Measurements from ENCODE around the gene CFAP61. TPM values are rescaled to one million over a fixed set of nuclear protein-coding genes. Genes with fewer than 3 reads are reported as not detected.
"Not testable (repeated sequence)": the region's sequence is repeated elsewhere in the genome, so short reads cannot be mapped to it uniquely, and the experiment has no call there.

Gene CFAP61
- total RNA-seq, 2 experiments from 2014 or later = not detected

DNA sequence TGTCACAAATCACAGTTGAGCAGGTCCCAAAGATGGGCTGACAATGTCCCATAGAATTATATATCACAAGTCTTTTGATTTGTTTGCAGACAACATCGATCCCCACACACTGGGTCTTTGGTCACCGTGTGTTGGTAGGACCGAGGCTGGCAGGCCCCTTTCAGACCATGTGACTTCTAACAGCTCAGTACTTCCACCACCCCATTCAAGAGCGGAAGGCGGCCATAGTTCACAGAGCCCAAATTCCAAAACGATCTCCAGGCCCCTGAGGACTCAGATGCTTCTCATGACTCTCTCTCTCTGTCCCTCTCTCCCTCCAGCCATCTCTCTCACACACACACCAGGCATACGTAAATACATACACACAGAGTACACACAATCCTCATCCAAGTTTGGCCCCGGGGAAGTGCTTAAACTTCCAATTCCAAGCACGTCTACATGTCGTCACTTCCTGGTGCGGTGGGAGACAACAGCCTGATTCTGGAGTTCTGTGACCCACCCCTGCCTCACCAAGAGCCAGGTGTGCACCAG lies 159.7 kb downstream of the CFAP61 start:
- Mint-ChIP-seq H3K27ac (no peak overlapping the region), H3K36me3 (ENCODE audit: low read depth) (no peaks in the 10 kb centered on the region), H3K4me1 (no peaks in the 10 kb centered on the region), H3K4me3 (no peak overlapping the region), H3K9me3 (no peaks in the 10 kb centered on the region), H3K27me3 (peaks cover 8% of the 10 kb centered on the region)
- CTCF ChIA-PET = no interaction called here
- no peak for DNase-seq
- POLR2A ChIA-PET = no interaction called here

DNA sequence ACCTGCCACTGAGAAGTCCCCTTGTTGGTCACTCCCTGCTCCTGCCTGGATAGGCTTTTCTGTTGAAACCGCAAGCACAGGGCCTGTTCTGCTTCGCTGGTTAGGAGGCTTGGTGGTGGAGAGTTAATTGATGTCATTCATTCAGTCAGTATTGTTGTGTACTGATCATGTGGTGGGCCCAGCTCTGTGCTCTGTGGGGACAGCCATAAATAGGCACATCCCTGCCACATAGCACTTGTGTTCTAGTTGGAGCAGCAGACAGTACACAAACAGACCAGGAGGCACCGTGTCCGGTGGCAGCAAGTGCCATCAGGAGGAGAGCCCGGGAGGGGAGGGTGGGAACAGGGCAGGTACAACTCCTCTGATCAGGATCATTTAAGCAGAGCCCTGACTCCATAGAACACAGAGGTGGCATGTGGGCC lies 160.4 kb downstream of the CFAP61 start:
- H3K27ac Mint-ChIP-seq = no peak overlapping the region
- H3K36me3 Mint-ChIP-seq (ENCODE audit: low read depth) = no peaks in the 10 kb centered on the region
- ChIA-PET CTCF (no interaction called here), POLR2A (no interaction called here)
- H3K4me1 Mint-ChIP-seq = no peaks in the 10 kb centered on the region
- peaks cover 8% of the 10 kb centered on the region for H3K27me3 Mint-ChIP-seq
- no peak for DNase-seq
- no peak overlapping the region for H3K4me3 Mint-ChIP-seq
- H3K9me3 Mint-ChIP-seq = no peaks in the 10 kb centered on the region

DNA sequence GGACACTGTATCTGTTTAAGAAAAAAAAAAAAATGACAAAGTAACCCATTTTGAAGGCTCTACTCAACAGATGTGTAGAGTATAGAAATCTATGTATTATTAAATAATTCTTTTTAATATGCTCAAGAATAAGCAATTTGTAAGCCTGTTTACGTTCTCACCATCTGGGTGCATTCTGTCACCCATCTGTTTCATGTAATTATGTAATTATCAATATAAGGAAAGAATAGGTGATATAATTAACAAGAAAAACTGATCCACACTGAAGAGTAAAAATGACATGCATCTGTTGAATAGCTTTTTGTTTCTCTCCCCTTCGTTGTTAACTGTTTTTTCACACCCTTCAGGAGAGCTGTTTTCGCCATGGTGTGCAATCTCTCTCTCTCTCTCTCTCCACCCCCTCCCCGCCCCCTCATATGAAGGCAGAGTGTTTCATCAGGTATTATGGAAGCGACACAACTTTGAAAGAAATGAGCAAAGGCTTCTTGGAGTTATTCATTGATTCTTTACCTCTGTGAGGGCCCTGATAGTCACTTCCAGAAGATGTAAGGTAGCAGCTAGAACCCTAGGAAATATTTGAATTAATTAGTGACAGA lies 161.3 kb downstream of the CFAP61 start:
- no peaks in the 10 kb centered on the region for H3K4me1 Mint-ChIP-seq
- H3K4me3 Mint-ChIP-seq = no peak overlapping the region
- no peaks in the 10 kb centered on the region for H3K9me3 Mint-ChIP-seq
- DNase-seq = no peak
- H3K27me3 Mint-ChIP-seq = peaks cover 6% of the 10 kb centered on the region
- H3K36me3 Mint-ChIP-seq (ENCODE audit: low read depth) = no peaks in the 10 kb centered on the region
- H3K27ac Mint-ChIP-seq = no peak overlapping the region
- ChIA-PET CTCF (interaction anchor here (0.7 kb wide), 1 partner anchor 1427 kb away, joined by 3 read pairs; no protein-coding TSS in a partner anchor), POLR2A (no interaction called here)

DNA sequence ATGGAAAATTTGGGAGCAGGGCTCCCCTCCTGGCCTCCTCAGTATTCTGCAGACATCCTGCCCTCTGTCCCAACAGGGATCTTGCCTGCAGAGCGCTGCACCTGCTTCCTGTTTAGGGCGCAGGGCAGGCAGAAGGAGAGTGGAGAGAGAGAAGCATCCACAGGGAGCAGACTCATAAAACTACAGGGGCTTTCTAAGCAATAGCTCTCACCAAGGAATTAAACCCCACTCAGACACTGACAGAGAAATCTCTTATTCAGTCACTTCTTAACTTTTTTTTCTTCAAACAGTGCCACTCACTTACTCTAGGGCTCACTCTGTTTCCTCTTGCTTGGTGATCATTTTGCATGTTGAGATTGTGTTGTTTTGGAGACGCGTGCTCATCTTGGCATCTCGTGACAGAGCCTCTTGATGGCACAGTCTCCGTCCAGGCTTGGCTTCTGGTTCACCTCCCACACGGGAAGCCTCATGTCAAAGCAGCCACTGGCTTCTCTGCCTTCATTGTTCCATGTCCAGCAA lies 162.5 kb downstream of the CFAP61 start:
- ChIA-PET CTCF (no interaction called here), POLR2A (no interaction called here)
- no peaks in the 10 kb centered on the region for H3K9me3 Mint-ChIP-seq
- peaks cover 6% of the 10 kb centered on the region for H3K27me3 Mint-ChIP-seq
- no peaks in the 10 kb centered on the region for H3K4me1 Mint-ChIP-seq
- no peak for DNase-seq
- no peaks in the 10 kb centered on the region for H3K36me3 Mint-ChIP-seq (ENCODE audit: low read depth)
- H3K27ac Mint-ChIP-seq = no peak overlapping the region
- no peak overlapping the region for H3K4me3 Mint-ChIP-seq

DNA sequence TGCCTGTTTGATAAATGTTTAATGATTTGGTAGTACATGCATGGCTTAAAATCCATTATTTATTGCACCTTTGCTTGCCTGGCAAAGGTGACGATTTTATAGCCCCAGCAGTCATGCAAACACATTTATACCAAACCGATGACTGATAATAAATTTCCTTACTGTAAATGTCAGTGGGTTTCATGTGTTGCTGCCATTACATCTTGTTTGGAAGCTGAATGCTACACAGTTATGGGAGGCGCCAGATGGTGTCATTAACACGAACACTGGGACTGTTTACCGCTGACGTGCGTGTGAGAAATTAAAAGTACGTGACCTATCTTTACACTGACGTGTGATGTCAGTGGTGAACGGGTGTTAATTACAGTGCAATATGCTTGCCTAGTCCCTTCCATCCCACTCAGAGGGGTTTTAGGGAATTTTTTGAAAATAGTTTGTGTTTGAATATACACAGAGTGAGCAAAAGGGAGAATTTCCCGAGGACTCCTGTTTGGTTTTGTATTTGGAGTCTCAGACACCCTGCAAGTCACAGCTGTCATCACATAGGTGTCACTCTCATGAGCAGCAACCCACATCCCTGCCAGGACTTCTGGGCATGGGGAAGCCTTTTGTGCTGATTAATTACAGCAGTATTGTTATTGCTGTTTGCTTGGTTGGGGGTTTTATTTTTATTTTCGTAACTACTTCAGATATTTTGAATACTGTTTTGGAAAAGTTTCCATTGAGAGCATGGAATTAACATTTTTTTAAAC lies 163.8 kb downstream of the CFAP61 start:
- H3K4me1 Mint-ChIP-seq = no peaks in the 10 kb centered on the region
- H3K36me3 Mint-ChIP-seq (ENCODE audit: low read depth) = no peaks in the 10 kb centered on the region
- CTCF ChIA-PET = no interaction called here
- H3K27me3 Mint-ChIP-seq = peaks cover 6% of the 10 kb centered on the region
- POLR2A ChIA-PET = no interaction called here
- no peak overlapping the region for H3K4me3 Mint-ChIP-seq
- DNase-seq = no peak
- H3K27ac Mint-ChIP-seq = no peak overlapping the region
- no peaks in the 10 kb centered on the region for H3K9me3 Mint-ChIP-seq

DNA sequence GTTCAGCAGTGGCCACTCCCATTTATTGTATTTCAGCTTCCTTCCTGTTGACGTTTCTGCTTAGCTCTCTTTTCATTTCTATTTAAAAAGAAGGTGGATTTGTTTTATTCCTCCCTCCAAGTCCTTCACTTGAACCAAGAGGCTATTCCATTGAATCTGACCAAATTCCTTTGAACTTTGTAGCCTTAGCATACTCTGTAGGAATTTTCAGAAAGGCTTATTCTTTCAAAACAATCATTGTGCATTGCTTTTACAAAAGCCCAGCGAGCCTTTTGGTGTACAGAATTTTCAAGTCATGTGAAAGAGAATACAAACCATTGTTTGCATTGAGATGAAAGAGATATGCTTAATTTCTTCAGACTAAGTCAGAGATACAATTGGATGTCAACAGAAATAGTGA lies 164.6 kb downstream of the CFAP61 start:
- no peaks in the 10 kb centered on the region for H3K9me3 Mint-ChIP-seq
- peaks cover 6% of the 10 kb centered on the region for H3K27me3 Mint-ChIP-seq
- DNase-seq = no peak
- H3K27ac Mint-ChIP-seq = no peak overlapping the region
- H3K4me1 Mint-ChIP-seq = no peaks in the 10 kb centered on the region
- H3K36me3 Mint-ChIP-seq (ENCODE audit: low read depth) = no peaks in the 10 kb centered on the region
- ChIA-PET POLR2A (no interaction called here), CTCF (no interaction called here)
- H3K4me3 Mint-ChIP-seq = no peak overlapping the region

DNA sequence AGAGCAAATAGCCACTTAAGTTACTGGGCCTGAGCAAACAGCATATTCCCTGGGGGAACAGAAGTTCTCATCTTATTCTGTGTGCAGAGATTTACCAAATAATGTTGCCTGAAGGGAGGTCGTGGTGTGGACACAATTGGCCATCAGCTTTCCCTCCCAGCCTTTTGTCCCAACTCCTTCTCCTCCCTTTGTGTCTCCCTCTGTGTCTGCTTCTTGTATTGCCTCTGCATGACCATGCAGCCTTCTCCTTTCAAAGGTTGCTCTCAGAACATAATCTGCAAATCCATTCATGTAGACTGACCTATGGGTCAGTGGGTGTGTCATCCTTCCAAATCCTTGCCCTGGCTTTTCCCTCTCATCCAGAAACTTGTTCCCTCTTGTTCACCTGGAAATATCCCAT lies 165.3 kb downstream of the CFAP61 start:
- CTCF ChIA-PET = no interaction called here
- no peak overlapping the region for H3K4me3 Mint-ChIP-seq
- no peaks in the 10 kb centered on the region for H3K9me3 Mint-ChIP-seq
- DNase-seq = no peak
- no peaks in the 10 kb centered on the region for H3K36me3 Mint-ChIP-seq (ENCODE audit: low read depth)
- H3K27ac Mint-ChIP-seq = no peak overlapping the region
- peaks cover 6% of the 10 kb centered on the region for H3K27me3 Mint-ChIP-seq
- POLR2A ChIA-PET = no interaction called here
- H3K4me1 Mint-ChIP-seq = no peaks in the 10 kb centered on the region

DNA sequence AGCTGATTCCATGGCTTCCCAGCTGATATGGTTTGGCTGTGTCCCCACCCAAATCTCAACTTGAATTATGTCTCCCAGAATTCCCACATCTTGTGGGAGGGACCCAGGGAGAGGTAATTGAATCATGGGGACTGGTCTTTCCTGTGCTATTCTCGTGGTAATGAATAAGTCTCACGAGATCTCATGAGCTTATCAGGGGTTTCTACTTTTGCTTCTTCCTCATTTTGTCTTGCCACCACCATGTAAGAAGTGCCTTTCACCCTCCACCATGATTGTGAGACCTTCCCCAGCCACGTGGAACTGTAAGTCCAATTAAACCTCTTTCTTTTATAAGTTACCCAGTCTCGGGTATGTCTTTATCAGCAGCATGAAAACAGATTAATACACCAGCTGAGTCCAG lies 165.8 kb downstream of the CFAP61 start:
- H3K4me1 Mint-ChIP-seq; H3K36me3 Mint-ChIP-seq (ENCODE audit: low read depth); H3K27me3 Mint-ChIP-seq; H3K4me3 Mint-ChIP-seq; CTCF ChIA-PET; H3K27ac Mint-ChIP-seq; POLR2A ChIA-PET; H3K9me3 Mint-ChIP-seq; DNase-seq: not testable (repeated sequence)

DNA sequence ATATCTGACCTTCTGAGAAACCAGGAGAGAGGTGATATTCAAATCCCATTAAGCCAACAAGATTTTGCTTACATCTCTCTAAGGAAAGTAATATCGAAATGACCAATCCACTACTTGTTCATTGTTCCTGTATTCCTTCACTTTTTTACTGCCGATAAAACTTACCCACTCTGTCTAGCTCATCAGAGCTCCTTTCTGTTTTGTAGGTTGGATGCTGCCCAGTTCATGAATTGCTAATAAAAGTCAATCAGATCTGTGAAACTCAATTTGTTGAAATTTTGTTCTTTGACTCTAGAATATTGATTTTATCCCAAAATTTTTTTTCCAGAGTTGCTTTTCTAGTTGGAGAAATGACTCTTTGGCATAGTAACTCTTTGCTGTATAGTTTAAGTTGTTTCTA lies 166.7 kb downstream of the CFAP61 start:
- H3K4me1 Mint-ChIP-seq = no peaks in the 10 kb centered on the region
- peaks cover 7% of the 10 kb centered on the region for H3K27me3 Mint-ChIP-seq
- DNase-seq = no peak
- ChIA-PET POLR2A (no interaction called here), CTCF (no interaction called here)
- no peaks in the 10 kb centered on the region for H3K9me3 Mint-ChIP-seq
- H3K36me3 Mint-ChIP-seq (ENCODE audit: low read depth) = no peaks in the 10 kb centered on the region
- no peak overlapping the region for H3K4me3 Mint-ChIP-seq
- no peak overlapping the region for H3K27ac Mint-ChIP-seq

DNA sequence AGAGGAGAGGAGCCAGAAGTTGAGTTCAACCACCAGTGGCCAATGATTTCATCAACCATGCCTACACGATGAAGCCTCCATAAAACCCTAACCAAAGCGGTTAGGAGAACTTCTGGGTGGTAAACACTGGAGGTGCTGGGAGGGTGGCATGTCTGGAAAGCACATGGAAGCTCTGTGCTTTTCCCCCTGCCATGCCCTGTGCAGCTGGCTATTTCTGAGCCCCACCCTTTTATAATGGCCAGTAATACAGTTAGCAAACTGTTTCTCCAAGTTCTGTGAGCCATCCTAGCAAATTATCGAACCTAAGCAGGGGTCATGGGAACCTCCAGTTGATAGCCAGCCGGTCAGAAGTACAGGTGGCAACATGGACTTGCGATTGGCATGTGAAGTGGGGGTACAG lies 167.8 kb downstream of the CFAP61 start:
- no peaks in the 10 kb centered on the region for H3K4me1 Mint-ChIP-seq

DNA sequence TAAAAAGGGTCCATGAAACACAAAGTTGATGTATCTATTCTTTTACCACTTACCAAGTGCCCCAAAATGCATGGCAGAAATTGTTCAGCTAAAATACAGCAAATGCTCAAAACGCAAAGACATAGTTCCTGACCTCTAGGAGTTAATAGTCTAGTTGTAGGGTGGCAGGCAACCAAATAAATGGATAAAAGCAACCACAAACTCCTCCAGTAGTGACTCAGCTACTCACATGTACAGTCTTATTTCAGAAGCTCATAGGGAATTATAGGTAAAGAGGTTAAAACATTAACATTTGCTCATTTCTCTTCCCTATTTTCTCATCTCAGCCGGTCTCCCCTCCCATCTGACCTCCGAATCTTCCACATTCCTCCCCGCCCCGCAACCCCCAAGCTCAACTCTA lies 171.6 kb downstream of the CFAP61 start:
- Mint-ChIP-seq H3K9me3 (no peaks in the 10 kb centered on the region), H3K4me1 (no peaks in the 10 kb centered on the region)
- CTCF ChIA-PET = interaction anchor here (1.5 kb wide), 1 partner anchor 13 kb away, joined by 3 read pairs; no protein-coding TSS in a partner anchor

More for the DNA sequence above, 167.8 kb downstream of the CFAP61 start:
- H3K27ac Mint-ChIP-seq = no peak overlapping the region
- no peak overlapping the region for H3K4me3 Mint-ChIP-seq
- CTCF ChIA-PET = no interaction called here
- H3K9me3 Mint-ChIP-seq = no peaks in the 10 kb centered on the region
- H3K36me3 Mint-ChIP-seq (ENCODE audit: low read depth) = no peaks in the 10 kb centered on the region
- DNase-seq = no peak
- POLR2A ChIA-PET = no interaction called here
- peaks cover 6% of the 10 kb centered on the region for H3K27me3 Mint-ChIP-seq

DNA sequence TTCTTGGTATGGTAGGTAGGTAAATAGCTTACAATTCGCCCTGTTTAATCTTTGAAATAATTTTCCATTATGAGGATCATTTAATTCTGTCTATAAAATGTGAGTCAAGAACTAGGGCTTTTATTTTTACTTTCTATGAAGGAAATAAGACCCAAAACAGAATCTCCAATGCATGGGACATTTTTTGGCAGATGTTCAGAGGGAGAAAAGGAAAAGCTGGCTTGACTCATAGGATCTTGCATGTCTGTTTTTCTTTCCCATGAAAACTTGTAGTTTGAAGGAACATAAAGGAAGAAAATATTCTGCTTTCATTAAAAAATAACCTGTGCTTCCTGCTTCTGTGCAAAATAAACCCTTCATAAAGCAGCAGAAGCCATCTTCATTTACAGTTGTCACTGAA lies 172.5 kb downstream of the CFAP61 start:
- no peak for DNase-seq
- no peak overlapping the region for H3K4me3 Mint-ChIP-seq
- H3K9me3 Mint-ChIP-seq = no peaks in the 10 kb centered on the region
- no peaks in the 10 kb centered on the region for H3K4me1 Mint-ChIP-seq
- no peaks in the 10 kb centered on the region for H3K36me3 Mint-ChIP-seq (ENCODE audit: low read depth)
- H3K27me3 Mint-ChIP-seq = peaks cover 4% of the 10 kb centered on the region
- ChIA-PET POLR2A (no interaction called here), CTCF (interaction anchor here (1.5 kb wide), 1 partner anchor 12 kb away, joined by 3 read pairs; no protein-coding TSS in a partner anchor)
- no peak overlapping the region for H3K27ac Mint-ChIP-seq

More for the DNA sequence above, 171.6 kb downstream of the CFAP61 start:
- POLR2A ChIA-PET = no interaction called here
- H3K27me3 Mint-ChIP-seq = peaks cover 4% of the 10 kb centered on the region
- no peaks in the 10 kb centered on the region for H3K36me3 Mint-ChIP-seq (ENCODE audit: low read depth)
- no peak for DNase-seq
- H3K4me3 Mint-ChIP-seq = no peak overlapping the region
- H3K27ac Mint-ChIP-seq = no peak overlapping the region

DNA sequence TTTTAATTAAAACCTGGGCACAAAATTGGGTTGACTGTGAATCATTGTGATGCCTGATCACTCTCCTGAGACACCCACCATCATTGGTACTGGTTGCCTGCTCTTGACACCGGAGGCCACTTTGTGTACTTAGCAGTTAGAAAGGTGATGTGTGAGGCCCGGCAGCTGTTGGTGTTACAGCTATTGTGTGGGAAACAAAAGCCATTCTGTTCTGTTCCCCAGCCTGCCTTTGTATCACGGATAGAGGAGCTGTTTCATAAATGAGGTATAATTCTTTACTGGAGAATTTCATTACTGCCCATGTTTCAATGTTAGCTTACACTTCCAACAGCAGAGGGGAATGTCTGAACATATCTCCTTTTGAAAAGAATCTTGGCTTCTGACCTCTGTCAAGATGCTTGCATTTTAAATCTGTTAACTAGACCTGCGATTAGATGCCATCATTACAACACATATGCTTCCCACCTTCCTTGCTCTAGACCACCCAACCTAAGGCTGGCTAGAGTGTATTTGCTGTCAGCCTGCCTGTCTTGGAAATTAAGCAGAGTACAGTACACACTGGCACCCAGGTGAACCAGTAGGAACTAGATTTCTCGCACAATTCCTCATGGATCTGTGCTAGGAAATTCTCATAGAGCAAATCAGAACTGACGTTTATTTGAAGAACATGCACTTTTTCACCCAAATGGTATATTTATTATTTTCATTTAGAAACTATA lies 173.2 kb downstream of the CFAP61 start:
- H3K9me3 Mint-ChIP-seq = no peaks in the 10 kb centered on the region
- POLR2A ChIA-PET = no interaction called here
- CTCF ChIA-PET = interaction anchor here (1.5 kb wide), 1 partner anchor 12 kb away, joined by 3 read pairs; no protein-coding TSS in a partner anchor

More for the DNA sequence above, 173.2 kb downstream of the CFAP61 start:
- Mint-ChIP-seq H3K27me3 (peaks cover 4% of the 10 kb centered on the region), H3K36me3 (ENCODE audit: low read depth) (no peaks in the 10 kb centered on the region), H3K27ac (no peak overlapping the region), H3K4me1 (no peaks in the 10 kb centered on the region), H3K4me3 (no peak overlapping the region)
- DNase-seq = no peak

All from activated CD4-positive, alpha-beta memory T cell treated with anti-CD3 and anti-CD28 coated beads, Interleukin-2, amount 10 ng/mL, durations not matched to agents 7 days and 5 days (primary cell).